Esophagus (tissue), 2 donors: ENCODE results near the gene CRTAP. TPM values are rescaled to one million over a fixed set of nuclear protein-coding genes. Genes with fewer than 3 reads are reported as not detected.
"Not testable (repeated sequence)": the region's sequence is repeated elsewhere in the genome, so short reads cannot be mapped to it uniquely, and the experiment has no call there.

Experiments used
- H3K27ac ChIP-seq, 2 donors: one replicate each; pipeline ENCODE4 v1.5.1; 2013; ENCODE audit warnings: low read depth in 2 of 2, mild to moderate bottlenecking in 2 of 2, inconsistent platforms in 1 of 2, low read length in 1 of 2, moderate library complexity in 1 of 2
- H3K27me3 ChIP-seq, 2 donors: one replicate each; pipeline ENCODE4 v1.6.1; 2013; ENCODE audit warnings: low read length in 2 of 2, control low read depth in 1 of 2, mild to moderate bottlenecking in 1 of 2; ENCODE audit not compliant: insufficient read depth in 2 of 2, control insufficient read depth in 1 of 2
- H3K36me3 ChIP-seq, 2 donors: one replicate each; pipeline ENCODE4 v1.6.1; 2013; ENCODE audit warnings: low read length in 1 of 2; ENCODE audit not compliant: control insufficient read depth in 2 of 2, insufficient read depth in 2 of 2
- H3K4me1 ChIP-seq, 2 donors: one replicate each; pipeline ENCODE4 v1.6.1; 2013; ENCODE audit warnings: low read length in 1 of 2; ENCODE audit not compliant: control insufficient read depth in 2 of 2, insufficient read depth in 2 of 2
- H3K4me3 ChIP-seq, 2 donors: one replicate each; pipeline ENCODE4 v1.5.1; 2013; ENCODE audit warnings: low read length in 2 of 2, mild to moderate bottlenecking in 2 of 2, low read depth in 1 of 2, moderate library complexity in 1 of 2
- H3K9me3 ChIP-seq, 2 donors: one replicate each; pipeline ENCODE4 v1.6.1; 2013; ENCODE audit warnings: mild to moderate bottlenecking in 2 of 2, low read depth in 1 of 2, low read length in 1 of 2, moderate library complexity in 1 of 2; ENCODE audit not compliant: control insufficient read depth in 2 of 2, insufficient read depth in 1 of 2
- WGBS, 2 donors: extraction: QIAGEN DNeasy Blood & Tissue Kit; methylation state at CpG; one replicate each; pipeline ENCODE4 v1.1.7; 2013; 5-methylcytosine and 5-hydroxymethylcytosine counted together
- polyA plus RNA-seq, 2 donors: library from polyadenylated mRNA; stranded (reverse); fragments of 200-250 nt; gene quantifications; one replicate each; pipeline ENCODE4 v1.2.3, GENCODE V29; 2013
- donor health status: healthy with polysubstance abuse.
- donor health status: Bipolar disorder and iron deficiency.

The CRTAP gene
- polyA plus RNA-seq, 2 donors = 18.1 to 49.0 TPM

DNA sequence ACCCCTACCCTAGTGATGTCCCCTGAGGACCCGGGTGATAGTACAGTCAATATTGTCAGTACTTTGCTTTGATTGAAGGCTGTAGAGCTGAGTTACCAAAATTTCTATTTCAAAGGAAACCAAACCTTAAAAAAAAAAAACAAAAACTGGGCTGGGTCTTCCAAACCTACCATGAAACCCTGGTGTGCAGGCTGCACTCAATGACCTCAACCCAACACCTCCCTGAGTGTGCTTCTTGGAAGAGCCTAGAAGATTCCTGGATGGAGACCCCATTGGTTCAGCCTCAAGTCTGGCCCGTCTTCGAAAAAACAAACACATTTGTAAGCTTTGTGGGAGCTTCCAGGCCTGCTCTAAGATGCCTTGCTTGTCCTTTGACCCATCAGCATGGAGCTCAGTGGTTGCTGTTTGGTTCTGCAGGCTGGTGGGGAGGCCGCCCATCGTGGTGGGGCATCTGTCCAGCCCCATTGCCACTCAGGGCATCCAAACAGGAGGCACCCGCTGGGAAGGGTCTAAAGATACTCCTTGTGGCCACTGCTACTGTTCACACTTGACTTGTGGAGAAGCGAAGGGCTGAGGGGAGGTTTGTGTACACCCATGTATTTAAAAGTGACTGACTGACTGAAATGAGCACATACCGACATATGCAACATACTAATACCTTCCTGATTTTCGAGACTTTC, 32.2 kb downstream of the CRTAP start:
- Histone ChIP-seq H3K4me3 (no peak overlapping the region), H3K9me3 (no peaks in the 10 kb centered on the region), H3K4me1 (peaks cover 0 to 4% of the 10 kb centered on the region in 2 donors), H3K27ac (no peak overlapping the region), H3K27me3 (no peaks in the 10 kb centered on the region), H3K36me3 (peaks cover 4 to 11% of the 10 kb centered on the region in 2 donors)
- WGBS, 2 donors = 83 to 86% methylated on average over 9 of the region's 9 CpGs

DNA sequence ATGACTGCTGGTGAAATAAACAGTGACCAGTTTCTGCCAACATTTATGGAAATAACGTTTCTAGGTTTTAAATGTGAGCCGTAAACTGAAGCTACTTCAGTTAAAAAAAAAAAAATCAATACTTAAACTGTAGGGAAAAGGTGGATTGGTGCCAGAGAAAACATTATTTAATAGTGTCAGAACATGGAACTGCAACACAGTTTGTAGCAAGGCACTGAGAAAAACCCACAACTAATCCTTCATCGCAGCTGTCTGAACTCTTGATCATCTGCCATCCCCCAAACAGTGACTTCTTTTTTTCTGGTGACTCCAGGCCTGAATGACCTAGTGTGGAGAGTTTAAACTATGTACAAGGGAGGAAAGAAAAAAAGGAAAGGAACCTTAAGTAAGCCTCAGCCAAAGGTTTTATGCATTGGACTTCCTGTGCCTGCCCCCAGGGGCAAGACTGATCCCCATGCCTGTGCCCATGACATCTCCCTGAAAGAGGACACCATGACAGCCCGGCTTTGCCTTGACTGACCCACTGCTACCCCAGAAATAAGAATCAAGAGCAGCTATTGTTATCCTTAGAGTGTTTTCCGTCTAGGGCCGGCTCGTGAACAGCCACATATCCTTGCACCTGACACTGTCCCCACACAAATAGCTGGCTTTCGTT, 33.1 kb downstream of the CRTAP start:
- WGBS, 2 donors = 63 to 65% methylated on average over 8 of the region's 8 CpGs
- H3K27ac ChIP-seq = no peak overlapping the region
- peaks cover 4 to 8% of the 10 kb centered on the region in 2 donors for H3K36me3 ChIP-seq
- no peaks in the 10 kb centered on the region for H3K27me3 ChIP-seq
- peaks cover 0 to 4% of the 10 kb centered on the region in 2 donors for H3K4me1 ChIP-seq
- no peak overlapping the region for H3K4me3 ChIP-seq
- no peaks in the 10 kb centered on the region for H3K9me3 ChIP-seq

DNA sequence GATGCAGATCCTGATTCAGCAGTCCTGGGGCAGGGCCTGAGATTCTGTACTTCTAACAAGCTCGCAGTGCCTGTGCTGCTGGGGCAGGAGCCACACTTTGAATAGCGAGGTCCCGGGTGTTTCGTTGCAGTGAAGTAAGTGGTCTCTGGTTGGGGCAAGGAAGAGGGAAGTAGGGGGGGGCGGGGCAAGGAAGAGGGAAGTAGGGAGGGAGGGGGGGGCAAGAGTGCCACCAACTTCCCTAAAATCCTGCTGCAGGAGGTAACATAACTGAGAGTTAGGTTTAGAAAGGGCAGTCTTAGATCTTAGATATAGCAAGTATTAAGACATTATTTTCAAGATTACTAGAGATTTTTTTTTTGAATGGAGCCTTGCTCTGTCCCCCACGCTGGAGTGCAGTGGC, 35.5 kb downstream of the CRTAP start:
- H3K27me3 ChIP-seq = no peaks in the 10 kb centered on the region
- H3K4me1 ChIP-seq = peaks cover 0 to 4% of the 10 kb centered on the region in 2 donors
- H3K36me3 ChIP-seq = peaks cover 0 to 5% of the 10 kb centered on the region in 2 donors
- 78 to 84% methylated on average over 5 to 6 of the region's 6 CpGs for WGBS, 2 donors
- H3K9me3 ChIP-seq = no peaks in the 10 kb centered on the region
- H3K27ac ChIP-seq = no peak overlapping the region
- no peak overlapping the region for H3K4me3 ChIP-seq

DNA sequence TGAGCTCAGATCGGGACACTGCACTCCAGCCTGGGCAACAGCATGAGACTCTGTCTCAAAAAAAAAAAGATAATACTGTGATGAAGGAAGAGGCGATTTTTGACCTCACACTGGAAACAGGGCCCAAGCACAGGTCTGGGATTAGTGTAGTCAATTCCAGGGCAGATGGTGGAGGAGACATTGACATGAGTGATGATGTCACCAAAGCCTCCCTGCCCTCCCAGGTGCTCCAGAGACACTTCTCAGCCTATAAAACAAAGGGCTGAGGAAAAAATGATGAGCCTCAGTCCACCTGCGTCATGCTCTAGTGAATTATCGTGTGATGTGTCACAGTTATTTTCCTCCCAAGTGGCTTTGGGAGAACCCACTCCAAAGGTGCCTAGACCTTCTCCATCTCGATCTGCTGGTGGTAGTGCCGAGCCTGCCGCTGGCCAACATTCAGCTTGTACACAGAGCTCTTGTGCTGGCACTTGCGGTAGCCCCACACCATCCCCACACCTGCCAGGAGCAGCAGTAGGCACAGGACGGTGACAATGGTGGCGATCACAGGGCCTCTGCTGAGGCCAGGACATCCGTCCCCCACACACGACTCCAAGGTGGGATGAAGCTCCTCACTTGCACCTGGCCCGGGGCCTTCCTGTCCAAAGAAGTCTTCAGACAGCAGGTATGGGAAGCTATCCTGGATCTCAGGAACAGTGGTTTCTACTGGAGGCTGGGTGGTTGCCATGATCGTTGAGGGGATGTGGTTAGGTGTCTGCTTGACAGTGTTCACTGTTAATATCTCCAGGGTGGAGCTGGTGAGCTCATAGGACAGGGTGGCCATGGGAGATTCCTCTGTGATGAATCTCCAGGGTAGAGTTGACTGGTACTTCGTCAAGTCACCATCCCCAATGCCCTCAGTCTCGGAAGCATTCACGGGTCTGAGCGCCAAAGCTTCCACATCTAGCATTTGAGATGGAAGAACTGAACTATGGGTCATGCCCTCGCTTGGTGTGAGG, 38.8 kb downstream of the CRTAP start:
- Histone ChIP-seq H3K4me1 (peaks cover 0 to 2% of the 10 kb centered on the region in 2 donors), H3K9me3 (no peaks in the 10 kb centered on the region), H3K36me3 (no peaks in the 10 kb centered on the region), H3K4me3 (no peak overlapping the region), H3K27me3 (no peaks in the 10 kb centered on the region), H3K27ac (no peak overlapping the region)
- 89 to 93% methylated on average over 19 of the region's 19 CpGs for WGBS, 2 donors

DNA sequence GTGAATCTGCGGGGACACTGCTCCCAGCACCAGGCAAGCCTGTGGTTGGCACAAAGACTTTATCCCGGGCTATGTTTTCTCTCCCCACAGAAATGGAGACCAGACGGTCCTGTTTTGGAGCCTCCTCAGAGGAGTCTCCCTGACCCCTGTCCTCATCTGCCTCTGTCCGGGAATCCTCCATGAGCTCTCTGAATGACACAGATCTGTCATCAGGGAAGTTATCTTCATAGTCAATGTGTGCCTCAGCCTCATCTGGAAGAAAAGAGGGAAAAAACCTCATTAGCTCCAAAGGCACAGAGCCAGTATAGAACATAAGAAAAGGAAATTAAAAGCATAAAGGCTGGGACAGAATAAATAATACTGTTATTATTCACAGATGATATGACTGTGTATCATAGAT, 40.0 kb downstream of the CRTAP start:
- no peak overlapping the region for H3K4me3 ChIP-seq
- no peaks in the 10 kb centered on the region for H3K36me3 ChIP-seq
- H3K27ac ChIP-seq = no peak overlapping the region
- H3K27me3 ChIP-seq = no peaks in the 10 kb centered on the region
- WGBS, 2 donors = 88 to 92% methylated on average over 4 of the region's 4 CpGs
- H3K9me3 ChIP-seq = no peaks in the 10 kb centered on the region
- peaks cover 0 to 2% of the 10 kb centered on the region in 2 donors for H3K4me1 ChIP-seq

DNA sequence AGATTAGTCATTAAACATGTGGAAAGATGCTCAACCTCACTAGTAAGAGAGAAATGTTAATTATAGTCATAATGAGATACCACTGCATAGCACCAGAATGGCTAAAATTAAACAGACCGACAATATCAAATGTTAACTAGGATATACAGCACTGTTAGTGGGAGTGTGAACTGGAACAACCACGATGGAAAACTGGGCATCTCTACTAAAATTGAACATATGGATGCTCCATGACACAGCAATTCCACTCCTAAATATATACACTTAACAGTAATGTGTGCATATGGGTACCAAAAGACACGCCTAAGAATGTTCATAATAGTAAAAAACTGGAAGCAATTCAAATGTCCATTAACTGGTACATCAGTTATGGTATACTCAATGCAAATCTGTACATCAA, 41.5 kb downstream of the CRTAP start:
- no peak overlapping the region for H3K4me3 ChIP-seq
- H3K27me3 ChIP-seq = no peaks in the 10 kb centered on the region
- H3K9me3 ChIP-seq = no peaks in the 10 kb centered on the region
- H3K36me3 ChIP-seq = no peaks in the 10 kb centered on the region
- peaks cover 0 to 2% of the 10 kb centered on the region in 2 donors for H3K4me1 ChIP-seq
- WGBS, 2 donors = 77 to 78% methylated on average over 3 of the region's 3 CpGs
- no peak overlapping the region for H3K27ac ChIP-seq

DNA sequence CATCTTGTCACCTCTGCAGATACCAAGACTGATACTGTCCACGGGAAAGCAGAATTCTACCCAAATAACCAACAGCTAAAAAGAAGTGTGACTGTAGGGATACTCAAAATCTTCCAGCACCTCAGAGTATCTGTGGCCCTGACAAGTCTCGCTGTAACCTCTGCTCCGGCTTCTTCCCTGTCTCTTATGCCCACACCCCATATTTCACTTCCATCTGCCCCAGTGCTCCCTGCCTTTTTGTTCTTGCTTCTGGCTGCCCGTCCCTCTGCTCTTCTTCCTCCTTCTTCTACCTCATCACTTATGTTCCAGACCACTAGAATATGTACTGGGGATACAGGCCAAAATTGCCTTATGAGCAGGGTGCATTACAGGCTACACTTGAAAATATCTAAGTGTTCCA, 45.4 kb downstream of the CRTAP start:
- 82 to 90% methylated on average over 4 of the region's 4 CpGs for WGBS, 2 donors
- no peak overlapping the region for H3K4me3 ChIP-seq
- no peaks in the 10 kb centered on the region for H3K27me3 ChIP-seq
- no peaks in the 10 kb centered on the region for H3K4me1 ChIP-seq
- no peaks in the 10 kb centered on the region for H3K9me3 ChIP-seq
- H3K36me3 ChIP-seq = no peaks in the 10 kb centered on the region
- H3K27ac ChIP-seq = no peak overlapping the region

DNA sequence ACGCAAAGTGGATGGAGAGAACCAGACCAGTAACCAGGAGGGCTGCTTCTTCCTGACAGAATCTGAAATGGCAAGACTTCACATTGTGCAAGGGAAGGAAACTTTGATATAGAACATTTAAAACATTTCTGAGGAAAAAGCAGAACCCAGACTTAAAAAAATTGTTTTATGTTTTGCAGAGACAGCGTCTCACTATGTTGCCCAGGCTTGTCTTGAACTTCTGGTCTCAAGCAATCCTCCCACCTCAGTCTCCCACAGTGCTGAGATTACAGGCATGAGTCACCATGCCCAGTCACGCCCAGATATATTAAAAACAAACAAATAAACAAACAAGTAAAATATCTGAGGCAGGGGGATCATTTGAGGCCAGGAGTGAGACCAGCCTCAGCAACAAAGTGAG, 46.2 kb downstream of the CRTAP start:
- 64% methylated on average over 3 of the region's 3 CpGs for WGBS, 2 donors
- Histone ChIP-seq H3K27ac (no peak overlapping the region), H3K9me3 (no peaks in the 10 kb centered on the region), H3K4me1 (no peaks in the 10 kb centered on the region), H3K27me3 (no peaks in the 10 kb centered on the region), H3K4me3 (no peak overlapping the region), H3K36me3 (no peaks in the 10 kb centered on the region)

DNA sequence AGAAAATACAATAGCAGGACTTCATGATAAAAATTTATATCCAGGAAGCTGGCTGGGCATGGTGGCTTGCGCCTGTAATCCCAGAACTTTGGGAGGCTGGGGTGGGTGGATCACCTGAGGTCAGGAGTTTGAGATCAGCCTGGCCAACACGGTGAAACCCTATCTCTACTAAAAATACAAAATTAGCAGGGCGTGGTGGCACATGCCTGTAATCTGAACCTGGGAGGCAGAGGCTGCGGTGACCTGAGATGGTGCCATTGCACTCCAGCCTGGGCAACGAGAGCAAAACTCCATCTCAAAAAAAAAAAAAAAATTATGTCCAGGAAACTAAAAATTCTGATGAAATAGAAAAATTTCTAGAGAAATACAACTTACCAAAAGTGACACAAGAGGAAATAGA, 48.8 kb downstream of the CRTAP start:
- not testable (repeated sequence) for H3K9me3 ChIP-seq, H3K27ac ChIP-seq
- 77 to 82% methylated on average over 5 of the region's 5 CpGs for WGBS, 2 donors

More for the DNA sequence above, 48.8 kb downstream of the CRTAP start:
- not testable (repeated sequence) for H3K36me3 ChIP-seq, H3K4me1 ChIP-seq, H3K4me3 ChIP-seq, H3K27me3 ChIP-seq
